Hematopoietic multipotent progenitor cell (in vitro differentiated cells): ENCODE results near the gene CAPN10. TPM values are rescaled to one million over a fixed set of nuclear protein-coding genes. Genes with fewer than 3 reads are reported as not detected.
"Not testable (repeated sequence)": the region's sequence is repeated elsewhere in the genome, so short reads cannot be mapped to it uniquely, and the experiment has no call there.

Experiments used
- DNase-seq, 3 donors: peaks; one replicate each; pipeline ENCODE4 v3.0.0-alpha.2; 2011 to 2015; ENCODE audit warnings: low read depth in 2 of 3, low spot score in 2 of 3
- total RNA-seq: library from RNA; depleted of rRNA; stranded (reverse); fragments of >200 nt; gene quantifications from one replicate; pipeline ENCODE4 v1.2.3, GENCODE V29; 2012

The CAPN10 gene
- total RNA-seq, 1 donor, result 36.6 TPM

GRCh38 chr2:240599141-240599583, 12.6 kb downstream of the CAPN10 start:
- DNase-seq, result no peak

GRCh38 chr2:240600451-240600961, 14.0 kb downstream of the CAPN10 start:
- no peak for DNase-seq

- DNase-seq, result no peak
Observed at GRCh38 chr2:240601061-240601830, 14.7 kb downstream of the CAPN10 start.

GRCh38 chr2:240601831-240602160, 15.3 kb downstream of the CAPN10 start:
- no peak for DNase-seq

GRCh38 chr2:240602266-240603050, 15.9 kb downstream of the CAPN10 start:
- DNase-seq, result no peak

GRCh38 chr2:240603081-240603835, 16.7 kb downstream of the CAPN10 start:
- DNase-seq, result no peak

GRCh38 chr2:240603846-240604245, 17.3 kb downstream of the CAPN10 start:
- no peak for DNase-seq

GRCh38 chr2:240604291-240604938, 17.9 kb downstream of the CAPN10 start:
- DNase-seq, result no peak

- no peak for DNase-seq
Observed at GRCh38 chr2:240604939-240605716, 18.6 kb downstream of the CAPN10 start.

GRCh38 chr2:240605867-240606743, 19.6 kb downstream of the CAPN10 start:
- DNase-seq, result no peak

- DNase-seq, result peak in 2 of 3 donors; percentile 56 to 65
Observed at GRCh38 chr2:240611601-240612210, 25.2 kb downstream of the CAPN10 start.

- no peak for DNase-seq
Observed at GRCh38 chr2:240613781-240614180, 27.2 kb downstream of the CAPN10 start.

- no peak for DNase-seq
Observed at GRCh38 chr2:240614391-240614790, 27.9 kb downstream of the CAPN10 start.

GRCh38 chr2:240615396-240615795, 28.9 kb downstream of the CAPN10 start:
- DNase-seq, result peak in 1 of 3 donors; percentile 43

GRCh38 chr2:240615820-240616547, 29.4 kb downstream of the CAPN10 start:
- peak in 1 of 3 donors; percentile 26 for DNase-seq

- not testable (repeated sequence) for DNase-seq
Observed at GRCh38 chr2:240616860-240617666, 30.5 kb downstream of the CAPN10 start.

- no peak for DNase-seq
Observed at GRCh38 chr2:240618776-240619175, 32.2 kb downstream of the CAPN10 start.
